Stimulated activated CD4-positive, alpha-beta T cell treated with anti-CD3 and anti-CD28 coated beads, Interleukin-12 subunit alpha, Interleukin-12 subunit beta, amount 100 ng/mL, for 48 hours (primary cell): ENCODE data around the gene TSPAN18.

ENCODE experiments used
- DNase-seq, 3 donors: peaks; one replicate each; pipeline ENCODE4 v3.0.0-alpha.2; 2020; ENCODE audit warnings: low read depth in 2 of 3, low spot score in 1 of 3

Gene TSPAN18

DNA sequence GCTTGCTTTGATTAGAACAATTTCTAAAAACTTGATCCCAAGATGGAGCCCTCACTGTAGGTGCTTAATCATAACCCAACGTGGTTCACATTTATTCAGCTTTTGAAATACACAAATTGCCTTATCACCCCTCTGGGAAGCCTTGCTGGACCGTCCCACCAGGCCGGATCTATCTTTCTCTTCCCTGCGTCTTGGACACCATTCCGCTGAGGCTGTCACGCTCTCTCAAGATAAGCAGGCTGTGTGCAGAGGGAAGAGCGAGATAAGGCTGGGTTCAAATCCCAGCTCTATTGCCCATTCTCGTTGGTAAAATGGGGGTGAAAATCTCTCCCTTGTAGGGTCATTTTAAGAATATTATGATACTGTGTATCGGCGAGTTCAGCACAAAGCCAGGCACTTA lies 244.4 kb downstream of the TSPAN18 start:
- no peak for DNase-seq

DNA sequence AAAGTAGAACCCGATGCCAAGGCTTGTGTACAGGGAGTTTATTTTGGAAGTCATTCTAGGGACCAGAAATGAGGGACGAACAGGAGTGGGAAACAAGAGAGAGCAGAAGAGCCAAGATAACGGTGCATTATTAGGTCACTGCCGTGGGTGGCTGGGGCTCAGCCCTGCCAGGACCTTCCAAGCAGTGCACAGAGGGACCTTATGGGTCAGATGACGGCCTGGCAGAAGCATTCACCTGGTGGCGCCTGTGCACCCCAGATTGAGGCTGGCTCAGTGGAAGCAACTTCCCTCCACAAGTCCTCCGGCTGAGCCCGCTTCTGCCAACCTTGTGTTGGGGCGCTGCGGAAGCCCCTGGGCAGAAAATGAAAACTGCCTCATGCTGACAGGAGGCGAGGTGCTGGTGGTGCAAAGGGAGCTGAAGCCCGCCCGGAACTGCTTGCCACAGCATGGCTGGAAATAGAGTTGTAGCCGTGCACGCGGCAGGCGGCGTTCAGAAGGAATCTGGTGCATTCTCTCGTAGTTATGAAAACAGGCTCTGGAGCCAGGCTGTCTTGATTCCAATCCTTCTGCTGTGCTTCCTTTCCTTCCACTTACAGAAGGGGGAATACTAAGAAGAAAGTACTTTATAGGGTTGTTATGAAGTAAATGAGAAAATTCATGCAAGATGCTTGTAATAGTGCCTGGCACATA lies 246.1 kb downstream of the TSPAN18 start:
- no peak for DNase-seq

GRCh38 chr11:44973632-44974401 lies 247.1 kb downstream of the TSPAN18 start:
- no peak for DNase-seq

DNA sequence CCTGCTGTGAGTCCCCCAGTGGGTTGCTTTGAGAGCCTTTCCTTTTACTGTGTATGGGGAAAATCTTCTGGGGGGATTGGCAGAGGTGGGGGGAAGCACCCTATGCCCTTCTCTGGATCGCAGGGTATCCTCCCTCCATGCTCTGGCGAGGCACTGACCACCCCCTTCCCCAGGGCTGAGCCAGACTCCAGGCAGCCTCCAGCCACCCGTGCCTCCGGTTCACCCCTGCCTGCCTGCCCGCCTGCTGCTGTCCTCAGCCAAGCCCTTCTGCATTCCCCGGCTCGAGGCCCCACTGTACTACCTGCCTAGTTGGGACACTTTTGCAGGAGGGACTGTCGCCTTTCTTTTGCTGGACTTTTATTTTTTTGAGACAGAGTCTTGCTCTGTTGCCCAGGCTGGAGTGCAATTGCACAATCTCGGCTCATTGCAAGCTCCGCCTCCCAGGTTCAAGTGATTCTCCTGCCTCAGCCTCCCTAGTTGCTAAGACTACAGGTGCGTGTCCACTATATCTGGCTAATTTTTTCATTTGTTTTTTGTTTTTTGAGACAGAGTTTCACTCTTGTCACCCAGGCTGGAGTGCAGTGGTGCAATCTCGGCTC lies 247.7 kb downstream of the TSPAN18 start:
- DNase-seq: no peak

GRCh38 chr11:44976576-44976975 lies 249.8 kb downstream of the TSPAN18 start:
- no peak for DNase-seq

- peak in 1 of 3 donors; percentile 8 for DNase-seq
Observed at GRCh38 chr11:44977493-44977984, 250.8 kb downstream of the TSPAN18 start.

- DNase-seq: no peak
Observed at GRCh38 chr11:44978274-44978960, 251.7 kb downstream of the TSPAN18 start.

DNA sequence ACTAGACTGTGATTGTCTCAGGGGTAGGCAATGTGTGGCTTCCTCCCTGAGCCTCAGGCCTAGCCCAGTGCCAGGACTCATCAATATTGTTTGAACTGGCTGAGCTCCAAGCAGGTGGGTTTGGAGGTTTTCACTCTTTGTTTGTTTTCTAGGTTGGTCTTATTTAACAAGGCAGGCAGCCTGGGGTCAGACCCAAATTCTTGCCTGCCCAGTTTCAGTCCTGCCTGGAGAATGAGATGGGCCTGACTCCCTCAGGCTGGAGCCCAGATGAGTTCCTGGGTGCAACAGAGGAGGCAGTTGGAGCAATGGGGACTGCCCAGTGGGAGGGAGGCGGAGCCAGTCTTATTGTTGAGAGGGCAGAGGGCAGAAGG lies 252.2 kb downstream of the TSPAN18 start:
- DNase-seq: no peak

GRCh38 chr11:44979543-44980399 lies 253.0 kb downstream of the TSPAN18 start:
- DNase-seq: no peak

DNA sequence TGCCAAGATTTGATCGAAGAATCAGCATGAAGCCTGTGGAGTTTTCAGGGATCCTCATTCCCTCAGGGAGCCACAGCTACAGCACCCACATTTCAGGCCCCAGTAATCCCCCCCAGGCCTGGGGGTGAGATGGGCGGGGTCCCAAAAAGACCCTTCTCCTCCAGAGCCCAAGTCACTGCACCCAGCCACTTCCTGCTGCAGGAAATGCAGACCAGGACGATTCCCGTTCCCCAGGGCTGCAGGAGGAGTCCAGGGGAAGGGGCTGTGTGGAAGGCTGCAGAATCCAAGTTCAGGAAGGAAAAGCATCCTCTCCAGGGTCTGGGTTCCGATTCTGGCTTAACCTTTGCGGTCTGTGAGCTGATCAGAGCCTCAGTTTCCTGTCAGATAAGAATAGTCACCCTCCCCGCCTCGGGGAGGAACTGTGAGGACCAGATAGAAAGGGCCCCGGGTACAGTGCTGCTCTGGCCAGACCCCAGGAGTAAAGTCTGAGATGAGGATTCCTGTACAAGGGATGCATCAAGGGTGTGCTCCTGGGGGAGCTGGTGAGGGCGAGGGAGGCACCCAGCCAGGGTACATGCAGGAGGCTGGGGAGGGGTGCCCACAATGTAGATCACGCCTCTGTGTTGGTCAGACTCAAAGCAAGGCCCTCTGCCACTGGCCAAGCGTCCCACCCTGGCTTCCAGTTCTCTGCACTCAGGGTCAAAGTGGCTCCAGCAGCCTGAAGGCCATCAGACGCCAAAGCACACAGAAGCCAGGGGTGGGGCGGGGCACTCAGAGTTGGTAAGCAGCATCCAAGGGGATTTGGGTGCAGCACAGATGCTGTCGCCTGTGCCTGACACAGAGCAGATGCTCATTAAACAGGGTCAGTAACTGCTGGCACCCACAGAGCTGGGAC lies 254.0 kb downstream of the TSPAN18 start:
- DNase-seq: no peak
